ENCODE data around the gene NINJ1.
"Not testable (repeated sequence)": the region's sequence is repeated elsewhere in the genome, so short reads cannot be mapped to it uniquely, and the experiment has no call there.

The NINJ1 gene

DNA sequence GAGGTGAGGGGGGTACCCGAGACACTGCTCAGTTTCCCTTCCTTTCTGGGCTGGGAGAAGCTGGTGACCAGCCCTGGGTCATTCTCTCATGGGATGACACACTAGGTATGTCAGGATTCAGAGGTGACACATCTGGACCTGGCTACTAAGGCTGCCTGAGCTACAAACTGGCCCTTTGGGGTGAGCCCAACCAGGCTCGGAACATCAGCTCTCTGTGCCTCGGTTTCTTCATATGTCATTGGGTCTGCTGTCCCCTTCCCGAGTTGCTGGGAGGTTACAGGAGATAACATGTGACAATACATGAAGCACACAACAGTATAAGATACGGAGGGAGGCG is 26.3 kb downstream of the NINJ1 start:
- whole genome bisulfite sequencing (ENCODE audit: extremely low coverage, insufficient coverage, insufficient read length): no CpG with 5 or more reads among the region's 6 CpGs
- H2AFZ ChIP-seq (ENCODE audit: insufficient read depth, low read length, poor library complexity): no peak overlapping the region
- no peak overlapping the region for H3K9ac ChIP-seq (ENCODE audit: low read length)
- no peak overlapping the region for H4K8ac ChIP-seq (ENCODE audit: low read depth, low read length)
- H2AK5ac ChIP-seq (ENCODE audit: low read length): no peak overlapping the region
- H3K18ac ChIP-seq (ENCODE audit: low read length): no peak overlapping the region
- no peak overlapping the region for H4K91ac ChIP-seq (ENCODE audit: low read depth, low read length)
- H3K79me1 ChIP-seq (ENCODE audit: low read length): no peaks in the 10 kb centered on the region
- DNase-seq: no peak
- no peaks in the 10 kb centered on the region for H3K27me3 ChIP-seq (ENCODE audit: insufficient read depth, low read length)
- H3K23ac ChIP-seq (ENCODE audit: low read length): no peak overlapping the region
- no peak overlapping the region for H3K4me3 ChIP-seq (ENCODE audit: low read depth, low read length)
- H3K9me3 ChIP-seq (ENCODE audit: insufficient read depth, low read depth, low read length): no peaks in the 10 kb centered on the region
- no peak overlapping the region for H2BK12ac ChIP-seq (ENCODE audit: low read length)
- no peaks in the 10 kb centered on the region for H3K79me2 ChIP-seq (ENCODE audit: control insufficient read depth, insufficient read depth, low read length, poor library complexity)
- no peak overlapping the region for H3K4me2 ChIP-seq (ENCODE audit: low read length)
- H2BK120ac ChIP-seq (ENCODE audit: insufficient read depth, low read length, poor library complexity): no peak overlapping the region
- no peak overlapping the region for H3K27ac ChIP-seq (ENCODE audit: low read depth, low read length)
- H4K12ac ChIP-seq (ENCODE audit: low read depth, low read length): no peak overlapping the region
- H2BK5ac ChIP-seq (ENCODE audit: low read depth, low read length, poor library complexity): no peak overlapping the region
- no peak overlapping the region for H3K14ac ChIP-seq (ENCODE audit: low read length)
- no peak overlapping the region for H3K4ac ChIP-seq (ENCODE audit: low read depth, low read length)
- H3K36me3 ChIP-seq (ENCODE audit: control insufficient read depth in 1 of 2, insufficient read depth in 2 of 2, low read length in 2 of 2): peaks cover 0 to 8% of the 10 kb centered on the region in 2 experiments
- no peaks in the 10 kb centered on the region for H3K4me1 ChIP-seq (ENCODE audit: control insufficient read depth in 1 of 2, insufficient read depth in 2 of 2, low read length in 2 of 2)

DNA sequence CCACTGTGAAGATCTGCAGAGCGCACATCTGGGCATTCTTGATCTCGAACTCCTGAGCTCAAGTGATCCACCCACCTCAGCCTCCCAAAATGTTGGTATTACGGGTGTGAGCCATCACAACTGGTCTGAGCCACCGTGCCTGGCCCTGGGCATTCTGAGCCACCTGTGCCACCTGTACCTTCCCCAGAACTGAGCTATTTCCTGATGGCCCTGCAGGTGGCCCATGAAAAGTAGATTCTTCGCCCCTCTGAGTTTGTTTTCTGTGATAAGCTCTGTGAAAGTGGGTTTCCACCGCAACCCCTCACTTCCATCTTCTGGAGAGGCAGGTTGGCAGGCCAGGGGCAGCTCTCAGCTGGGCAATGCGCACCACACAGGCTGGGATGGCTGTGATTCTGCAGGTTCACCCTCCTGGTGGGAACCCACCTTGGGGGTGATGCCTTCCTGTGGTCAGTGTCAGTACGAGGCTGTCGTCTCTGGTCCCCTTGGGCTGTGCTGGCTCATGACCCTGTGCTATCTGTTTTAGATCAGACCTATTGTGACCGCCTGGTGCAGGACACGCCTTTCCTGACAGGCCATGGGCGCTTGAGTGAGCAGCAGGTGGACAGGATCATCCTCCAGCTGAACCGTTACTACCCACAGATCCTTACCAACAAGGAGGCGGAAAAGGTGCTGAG is 26.8 kb downstream of the NINJ1 start:
- Histone ChIP-seq H4K91ac (ENCODE audit: low read depth, low read length) (no peak overlapping the region), H3K9ac (ENCODE audit: low read length) (no peak overlapping the region), H3K4ac (ENCODE audit: low read depth, low read length) (no peak overlapping the region), H3K23ac (ENCODE audit: low read length) (no peak overlapping the region), H3K4me1 (ENCODE audit: control insufficient read depth in 1 of 2, insufficient read depth in 2 of 2, low read length in 2 of 2) (no peaks in the 10 kb centered on the region), H3K4me3 (ENCODE audit: low read depth, low read length) (no peak overlapping the region), H3K27me3 (ENCODE audit: insufficient read depth, low read length) (no peaks in the 10 kb centered on the region), H3K9me3 (ENCODE audit: insufficient read depth, low read depth, low read length) (no peaks in the 10 kb centered on the region), H4K8ac (ENCODE audit: low read depth, low read length) (no peak overlapping the region), H3K14ac (ENCODE audit: low read length) (no peak overlapping the region), H3K27ac (ENCODE audit: low read depth, low read length) (no peak overlapping the region), H3K36me3 (ENCODE audit: control insufficient read depth in 1 of 2, insufficient read depth in 2 of 2, low read length in 2 of 2) (peaks cover 0 to 5% of the 10 kb centered on the region in 2 experiments), H2BK5ac (ENCODE audit: low read depth, low read length, poor library complexity) (no peak overlapping the region), H2AK5ac (ENCODE audit: low read length) (no peak overlapping the region), H2BK12ac (ENCODE audit: low read length) (no peak overlapping the region), H3K18ac (ENCODE audit: low read length) (no peak overlapping the region), H2BK120ac (ENCODE audit: insufficient read depth, low read length, poor library complexity) (no peak overlapping the region), H3K79me2 (ENCODE audit: control insufficient read depth, insufficient read depth, low read length, poor library complexity) (no peaks in the 10 kb centered on the region), H4K12ac (ENCODE audit: low read depth, low read length) (no peak overlapping the region), H3K79me1 (ENCODE audit: low read length) (no peaks in the 10 kb centered on the region), H3K4me2 (ENCODE audit: low read length) (no peak overlapping the region), H2AFZ (ENCODE audit: insufficient read depth, low read length, poor library complexity) (no peak overlapping the region)
- DNase-seq: no peak
- no CpG with 5 or more reads among the region's 14 CpGs for WGBS (ENCODE audit: extremely low coverage, insufficient coverage, insufficient read length)

DNA sequence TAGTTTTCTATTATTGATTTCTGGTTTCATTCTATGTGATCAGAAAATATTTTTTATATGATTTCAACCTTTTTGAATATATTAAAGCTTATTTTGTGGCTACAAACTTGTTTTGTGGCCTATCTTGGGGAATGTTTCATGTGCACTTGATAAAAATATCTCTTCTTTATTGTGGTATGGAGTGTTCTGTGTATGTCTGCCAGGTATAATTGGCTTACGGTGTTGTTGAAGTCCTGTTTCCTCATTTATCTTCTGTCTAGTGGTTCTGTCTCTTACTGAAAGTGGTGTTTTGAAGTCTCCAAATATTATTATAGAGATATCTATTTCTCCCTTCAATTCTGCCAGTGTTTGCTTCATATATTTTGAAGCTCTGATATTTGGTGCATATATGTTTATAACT is 28.4 kb downstream of the NINJ1 start:
- Histone ChIP-seq H3K9me3 (ENCODE audit: insufficient read depth, low read depth, low read length) (no peaks in the 10 kb centered on the region), H4K8ac (ENCODE audit: low read depth, low read length) (no peak overlapping the region), H3K36me3 (ENCODE audit: control insufficient read depth in 1 of 2, insufficient read depth in 2 of 2, low read length in 2 of 2) (peaks cover 0 to under 1% of the 10 kb centered on the region in 2 experiments), H2AFZ (ENCODE audit: insufficient read depth, low read length, poor library complexity) (no peak overlapping the region), H2AK5ac (ENCODE audit: low read length) (no peak overlapping the region), H3K4me3 (ENCODE audit: low read depth, low read length) (no peak overlapping the region), H2BK12ac (ENCODE audit: low read length) (no peak overlapping the region), H3K4me1 (ENCODE audit: control insufficient read depth in 1 of 2, insufficient read depth in 2 of 2, low read length in 2 of 2) (no peaks in the 10 kb centered on the region), H3K9ac (ENCODE audit: low read length) (no peak overlapping the region), H4K12ac (ENCODE audit: low read depth, low read length) (no peak overlapping the region), H4K91ac (ENCODE audit: low read depth, low read length) (no peak overlapping the region), H3K14ac (ENCODE audit: low read length) (no peak overlapping the region), H2BK120ac (ENCODE audit: insufficient read depth, low read length, poor library complexity) (no peak overlapping the region), H3K23ac (ENCODE audit: low read length) (no peak overlapping the region), H3K79me2 (ENCODE audit: control insufficient read depth, insufficient read depth, low read length, poor library complexity) (no peaks in the 10 kb centered on the region), H3K4ac (ENCODE audit: low read depth, low read length) (no peak overlapping the region), H3K79me1 (ENCODE audit: low read length) (no peaks in the 10 kb centered on the region), H2BK5ac (ENCODE audit: low read depth, low read length, poor library complexity) (no peak overlapping the region), H3K18ac (ENCODE audit: low read length) (no peak overlapping the region), H3K27ac (ENCODE audit: low read depth, low read length) (no peak overlapping the region), H3K4me2 (ENCODE audit: low read length) (no peak overlapping the region), H3K27me3 (ENCODE audit: insufficient read depth, low read length) (no peaks in the 10 kb centered on the region)
- WGBS (ENCODE audit: extremely low coverage, insufficient coverage, insufficient read length): no CpG with 5 or more reads among the region's 1 CpG
- DNase-seq: no peak

DNA sequence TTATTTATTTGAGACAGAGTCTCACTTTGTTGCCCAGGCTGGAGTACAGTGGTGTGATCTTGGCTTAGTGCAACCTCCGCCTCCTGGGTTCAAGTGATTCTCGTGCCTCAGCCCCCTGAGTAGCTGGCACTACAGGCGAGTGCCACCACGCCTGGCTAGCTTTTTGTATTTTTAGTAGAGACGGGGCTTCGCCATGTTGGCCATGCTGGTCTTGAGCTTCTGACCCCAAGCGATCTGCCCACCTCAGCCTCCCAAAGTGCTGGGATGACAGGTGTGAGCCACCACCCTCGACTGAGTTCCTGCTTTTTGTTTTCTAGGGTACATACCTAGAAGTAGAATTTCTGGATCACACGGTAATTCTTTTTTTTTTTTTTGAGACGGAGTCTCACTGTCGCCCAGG is 33.0 kb downstream of the NINJ1 start:
- not testable (repeated sequence) for H2AFZ ChIP-seq (ENCODE audit: insufficient read depth, low read length, poor library complexity)

More for the DNA sequence above, 33.0 kb downstream of the NINJ1 start:
- not testable (repeated sequence) for H3K79me2 ChIP-seq (ENCODE audit: control insufficient read depth, insufficient read depth, low read length, poor library complexity); H4K91ac ChIP-seq (ENCODE audit: low read depth, low read length); H4K8ac ChIP-seq (ENCODE audit: low read depth, low read length); H3K27ac ChIP-seq (ENCODE audit: low read depth, low read length); H3K79me1 ChIP-seq (ENCODE audit: low read length); H3K14ac ChIP-seq (ENCODE audit: low read length); DNase-seq; H2BK5ac ChIP-seq (ENCODE audit: low read depth, low read length, poor library complexity); H3K18ac ChIP-seq (ENCODE audit: low read length); H3K23ac ChIP-seq (ENCODE audit: low read length); H3K9me3 ChIP-seq (ENCODE audit: insufficient read depth, low read depth, low read length); H3K4me3 ChIP-seq (ENCODE audit: low read depth, low read length); H3K36me3 ChIP-seq (ENCODE audit: control insufficient read depth in 1 of 2, insufficient read depth in 2 of 2, low read length in 2 of 2); H2BK120ac ChIP-seq (ENCODE audit: insufficient read depth, low read length, poor library complexity); H3K4me2 ChIP-seq (ENCODE audit: low read length); H2BK12ac ChIP-seq (ENCODE audit: low read length); H3K9ac ChIP-seq (ENCODE audit: low read length); H2AK5ac ChIP-seq (ENCODE audit: low read length); H3K4ac ChIP-seq (ENCODE audit: low read depth, low read length); H4K12ac ChIP-seq (ENCODE audit: low read depth, low read length); H3K27me3 ChIP-seq (ENCODE audit: insufficient read depth, low read length)
- H3K4me1 ChIP-seq (ENCODE audit: control insufficient read depth in 1 of 2, insufficient read depth in 2 of 2, low read length in 2 of 2): peaks cover 8 to 15% of the 10 kb centered on the region in 2 experiments
- no CpG with 5 or more reads among the region's 11 CpGs for WGBS (ENCODE audit: extremely low coverage, insufficient coverage, insufficient read length)
